Progenitor cell of endocrine pancreas (in vitro differentiated cells): ENCODE results near the gene ZNF791. TPM values are rescaled to one million over a fixed set of nuclear protein-coding genes. Genes with fewer than 3 reads are reported as not detected.
"Not testable (repeated sequence)": the region's sequence is repeated elsewhere in the genome, so short reads cannot be mapped to it uniquely, and the experiment has no call there.

Experiments used
- DNase-seq: peaks from one replicate; pipeline ENCODE4 v3.0.0; 2021; ENCODE audit warnings: low spot score; ENCODE audit not compliant: unreplicated experiment
- H3K27ac Mint-ChIP-seq: 2 replicates; pipeline ENCODE4 v1.8.0; 2021; ENCODE audit warnings: mild to moderate bottlenecking, moderate library complexity, mixed read lengths
- H3K27me3 Mint-ChIP-seq: 2 replicates; pipeline ENCODE4 v1.8.0; 2021; ENCODE audit warnings: mixed read lengths
- H3K36me3 Mint-ChIP-seq: 2 replicates; pipeline ENCODE4 v1.8.0; 2022; ENCODE audit warnings: mixed read lengths; ENCODE audit not compliant: insufficient read depth
- H3K4me1 Mint-ChIP-seq: 2 replicates; pipeline ENCODE4 v1.8.0; 2021; ENCODE audit warnings: low read depth, mixed read lengths
- H3K4me3 Mint-ChIP-seq: 2 replicates; pipeline ENCODE4 v1.8.0; 2021; ENCODE audit warnings: low read depth, mild to moderate bottlenecking, moderate library complexity, mixed read lengths
- H3K9me3 Mint-ChIP-seq: 2 replicates; pipeline ENCODE4 v1.8.0; 2021; ENCODE audit warnings: low read depth, mixed read lengths
- CTCF ChIP-seq: fragments of 200-600 bp; sonication (generic); IDR thresholded peaks from one replicate; pipeline ENCODE4 v1.5.0; 2021; ENCODE audit warnings: antibody characterized with exemption, mild to moderate bottlenecking; ENCODE audit not compliant: unreplicated experiment
- total RNA-seq: library from RNA; stranded (reverse); gene quantifications from 2 replicates; pipeline ENCODE4 v1.2.1, GENCODE V29; 2021

Gene ZNF791
- total RNA-seq, 1 donor from 2014 or later: 24.3 TPM

- H3K4me3 Mint-ChIP-seq: no peak overlapping the region
- TF ChIP-seq CTCF: no peak
- peaks cover 16% of the 10 kb centered on the region for H3K36me3 Mint-ChIP-seq
- H3K9me3 Mint-ChIP-seq: no peaks in the 10 kb centered on the region
- H3K27me3 Mint-ChIP-seq: no peaks in the 10 kb centered on the region
- DNase-seq: no peak
- no peak overlapping the region for H3K27ac Mint-ChIP-seq
- peaks cover 14% of the 10 kb centered on the region for H3K4me1 Mint-ChIP-seq
Measured at GRCh38 chr19:12672744-12673143, 62.0 kb downstream of the ZNF791 start.

GRCh38 chr19:12675399-12675798, 64.7 kb downstream of the ZNF791 start:
- H3K4me3 Mint-ChIP-seq: no peak overlapping the region
- H3K9me3 Mint-ChIP-seq: no peaks in the 10 kb centered on the region
- TF ChIP-seq CTCF: no peak
- H3K27me3 Mint-ChIP-seq: no peaks in the 10 kb centered on the region
- H3K36me3 Mint-ChIP-seq: peaks cover 24% of the 10 kb centered on the region
- no peak overlapping the region for H3K27ac Mint-ChIP-seq
- no peak for DNase-seq
- H3K4me1 Mint-ChIP-seq: peaks cover 3% of the 10 kb centered on the region

GRCh38 chr19:12675940-12676339, 65.2 kb downstream of the ZNF791 start:
- no peaks in the 10 kb centered on the region for H3K27me3 Mint-ChIP-seq
- H3K9me3 Mint-ChIP-seq: no peaks in the 10 kb centered on the region
- TF ChIP-seq CTCF: no peak
- H3K4me3 Mint-ChIP-seq: no peak overlapping the region
- peaks cover 25% of the 10 kb centered on the region for H3K36me3 Mint-ChIP-seq
- H3K4me1 Mint-ChIP-seq: peaks cover 4% of the 10 kb centered on the region
- no peak for DNase-seq
- H3K27ac Mint-ChIP-seq: peak overlapping the region; percentile 88

GRCh38 chr19:12676384-12676792, 65.7 kb downstream of the ZNF791 start:
- peak overlapping the region; percentile 88 for H3K27ac Mint-ChIP-seq
- peak; percentile 88 for DNase-seq
- no peaks in the 10 kb centered on the region for H3K9me3 Mint-ChIP-seq
- no peaks in the 10 kb centered on the region for H3K27me3 Mint-ChIP-seq
- TF ChIP-seq CTCF: peak; percentile 89
- peaks cover 28% of the 10 kb centered on the region for H3K36me3 Mint-ChIP-seq
- no peak overlapping the region for H3K4me3 Mint-ChIP-seq
- peaks cover 8% of the 10 kb centered on the region for H3K4me1 Mint-ChIP-seq

DNA sequence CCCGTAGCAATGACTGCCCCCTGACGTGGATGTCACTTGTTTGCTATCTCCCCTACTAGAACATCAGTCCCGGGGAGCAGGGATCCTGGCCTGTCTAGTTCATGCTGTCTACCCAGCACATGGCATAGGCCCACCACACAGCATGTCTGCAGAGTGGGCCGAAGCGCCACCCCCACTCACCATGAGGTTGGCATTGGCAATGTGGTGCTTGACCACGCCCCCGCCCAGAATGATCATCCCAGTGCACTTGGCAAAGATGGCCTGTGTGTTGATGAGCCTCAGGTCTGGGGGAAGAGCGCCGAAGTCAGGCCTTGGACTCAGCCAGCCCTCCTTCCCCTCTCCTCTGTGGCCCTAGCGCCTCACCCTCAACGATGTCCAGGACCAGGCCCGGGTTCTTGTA, 66.2 kb downstream of the ZNF791 start:
- Mint-ChIP-seq H3K9me3 (no peaks in the 10 kb centered on the region), H3K4me1 (peaks cover 7% of the 10 kb centered on the region), H3K4me3 (no peak overlapping the region), H3K27me3 (no peaks in the 10 kb centered on the region), H3K36me3 (peaks cover 27% of the 10 kb centered on the region), H3K27ac (peak overlapping the region; percentile 88)
- DNase-seq: no peak
- no peak for TF ChIP-seq CTCF

DNA sequence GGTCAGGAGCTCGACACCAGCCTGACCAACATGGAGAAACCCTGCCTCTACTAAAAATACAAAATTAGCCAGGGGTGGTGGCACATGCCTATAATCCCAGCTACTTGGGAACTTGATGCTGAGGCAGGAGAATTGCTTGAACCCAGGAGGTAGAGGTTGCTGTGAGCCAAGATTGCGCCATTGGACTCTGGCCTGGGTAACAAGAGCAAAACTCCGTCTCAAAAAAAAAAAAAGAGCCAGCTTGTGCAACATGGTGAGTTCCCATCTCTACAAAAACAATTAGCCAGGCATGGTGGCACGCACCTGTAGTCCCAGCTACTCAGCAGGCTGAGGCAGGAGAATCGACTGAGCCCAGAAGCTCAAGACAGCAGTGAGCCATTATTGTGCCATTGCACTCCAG, 67.3 kb downstream of the ZNF791 start:
- H3K4me1 Mint-ChIP-seq, H3K4me3 Mint-ChIP-seq, H3K9me3 Mint-ChIP-seq, H3K27ac Mint-ChIP-seq, H3K27me3 Mint-ChIP-seq, DNase-seq: not testable (repeated sequence)
- peaks cover 22% of the 10 kb centered on the region for H3K36me3 Mint-ChIP-seq
